DND-41 (cell line): ENCODE measurements around the gene AGO3.

Source experiments
- ATAC-seq: fragments of 200-7000 bp; cut with Tn5 transposase; 3 replicates; pipeline ENCODE4 v1.9.1; 2021; ENCODE audit warnings: low read depth; ENCODE audit not compliant: insufficient read depth
- DNase-seq: peaks from one replicate; pipeline ENCODE4 v3.0.0-alpha.2; 2020
- H2AFZ ChIP-seq: 2 replicates; pipeline ENCODE4 v1.6.0; 2012; ENCODE audit warnings: low read depth, low read length
- H3K27ac ChIP-seq: 2 replicates; pipeline ENCODE4 v1.5.1; 2012; ENCODE audit warnings: low read length, inconsistent platforms
- H3K27me3 ChIP-seq: fragments of 200-600 bp; sonication (generic); 2 replicates; pipeline ENCODE4 v1.6.0; 2012; ENCODE audit warnings: low read length, mild to moderate bottlenecking, inconsistent platforms; ENCODE audit not compliant: insufficient read depth, poor library complexity
- H3K36me3 ChIP-seq: 2 replicates; pipeline ENCODE4 v1.5.1; 2012; ENCODE audit warnings: low read length, inconsistent platforms; ENCODE audit not compliant: insufficient read depth
- H3K4me1 ChIP-seq: 2 replicates; pipeline ENCODE4 v1.5.1; 2012; ENCODE audit warnings: mild to moderate bottlenecking, low read length; ENCODE audit not compliant: insufficient read depth
- H3K4me2 ChIP-seq: 2 replicates; pipeline ENCODE4 v1.6.0; 2012; ENCODE audit warnings: mild to moderate bottlenecking, moderate library complexity, low read length, inconsistent platforms; ENCODE audit not compliant: insufficient read depth
- H3K4me3 ChIP-seq, 2 experiments: fragments of 200-600 bp in 1 of 2; shearing (Covaris generic) in 1 of 2; 2 replicates each; pipeline ENCODE4 v1.5.1; 2012 to 2016; ENCODE audit warnings: inconsistent platforms in 2 of 2, low read length in 2 of 2, mild to moderate bottlenecking in 2 of 2, low read depth in 1 of 2, moderate library complexity in 1 of 2
- H3K79me2 ChIP-seq: 2 replicates; pipeline ENCODE4 v1.6.0; 2012; ENCODE audit warnings: low read length, inconsistent platforms; ENCODE audit not compliant: insufficient read depth
- H3K9ac ChIP-seq: 2 replicates; pipeline ENCODE4 v1.6.0; 2012; ENCODE audit warnings: low read depth, mild to moderate bottlenecking, inconsistent platforms, low read length, moderate library complexity
- H3K9me3 ChIP-seq: 2 replicates; pipeline ENCODE4 v1.5.1; 2012; ENCODE audit warnings: low read length, moderate library complexity, mild to moderate bottlenecking, inconsistent platforms; ENCODE audit not compliant: insufficient read depth, severe bottlenecking
- H4K20me1 ChIP-seq: 2 replicates; pipeline ENCODE4 v1.6.0; 2012; ENCODE audit warnings: low read length; ENCODE audit not compliant: insufficient read depth
- EZH2 ChIP-seq: IDR thresholded peaks from 3 replicates; pipeline ENCODE4 v1.6.1; 2012; ENCODE audit warnings: borderline replicate concordance, low read depth, mild to moderate bottlenecking, moderate library complexity, low read length, inconsistent platforms; ENCODE audit not compliant: severe bottlenecking
- TF ChIP-seq, protein P1 (sequence below): IDR thresholded peaks from 2 replicates; pipeline ENCODE4 v1.5.1; 2012; ENCODE audit warnings: borderline replicate concordance, low read length, moderate library complexity, mild to moderate bottlenecking; ENCODE audit not compliant: poor library complexity, severe bottlenecking; ENCODE audit errors: extremely low read depth

The AGO3 gene

DNA sequence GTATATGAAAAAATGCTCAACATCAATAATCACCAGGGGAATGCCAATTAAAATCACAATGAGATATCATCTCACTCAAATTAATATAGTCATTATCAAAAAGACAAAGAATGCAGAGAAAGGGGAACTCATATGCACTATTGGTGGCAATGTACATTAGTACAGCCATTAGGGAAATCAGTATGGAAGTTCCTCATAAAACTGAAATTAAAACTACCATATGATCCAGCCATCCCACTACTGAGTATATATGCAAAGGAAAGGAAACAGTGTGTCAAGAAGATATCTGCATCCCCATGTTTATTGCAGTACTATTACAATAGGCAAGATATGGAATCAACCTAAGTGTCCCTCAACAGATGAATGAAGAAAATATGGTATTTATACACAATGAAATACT, 120.9 kb downstream of the AGO3 start:
- TF ChIP-seq, protein P1, sequence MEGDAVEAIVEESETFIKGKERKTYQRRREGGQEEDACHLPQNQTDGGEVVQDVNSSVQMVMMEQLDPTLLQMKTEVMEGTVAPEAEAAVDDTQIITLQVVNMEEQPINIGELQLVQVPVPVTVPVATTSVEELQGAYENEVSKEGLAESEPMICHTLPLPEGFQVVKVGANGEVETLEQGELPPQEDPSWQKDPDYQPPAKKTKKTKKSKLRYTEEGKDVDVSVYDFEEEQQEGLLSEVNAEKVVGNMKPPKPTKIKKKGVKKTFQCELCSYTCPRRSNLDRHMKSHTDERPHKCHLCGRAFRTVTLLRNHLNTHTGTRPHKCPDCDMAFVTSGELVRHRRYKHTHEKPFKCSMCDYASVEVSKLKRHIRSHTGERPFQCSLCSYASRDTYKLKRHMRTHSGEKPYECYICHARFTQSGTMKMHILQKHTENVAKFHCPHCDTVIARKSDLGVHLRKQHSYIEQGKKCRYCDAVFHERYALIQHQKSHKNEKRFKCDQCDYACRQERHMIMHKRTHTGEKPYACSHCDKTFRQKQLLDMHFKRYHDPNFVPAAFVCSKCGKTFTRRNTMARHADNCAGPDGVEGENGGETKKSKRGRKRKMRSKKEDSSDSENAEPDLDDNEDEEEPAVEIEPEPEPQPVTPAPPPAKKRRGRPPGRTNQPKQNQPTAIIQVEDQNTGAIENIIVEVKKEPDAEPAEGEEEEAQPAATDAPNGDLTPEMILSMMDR = no peak
- TF ChIP-seq EZH2 = no peak
- H4K20me1 ChIP-seq = no peaks in the 10 kb centered on the region
- H3K36me3 ChIP-seq = peaks cover 12% of the 10 kb centered on the region
- no peaks in the 10 kb centered on the region for H3K9me3 ChIP-seq
- H3K4me2 ChIP-seq = no peak overlapping the region
- no peak overlapping the region for H3K9ac ChIP-seq
- DNase-seq (no peak), ATAC-seq (no peak)
- no peak overlapping the region for H3K27ac ChIP-seq
- no peak overlapping the region for H2AFZ ChIP-seq
- H3K27me3 ChIP-seq = no peaks in the 10 kb centered on the region
- no peaks in the 10 kb centered on the region for H3K4me1 ChIP-seq
- no peak overlapping the region for H3K4me3 ChIP-seq
- no peaks in the 10 kb centered on the region for H3K79me2 ChIP-seq

DNA sequence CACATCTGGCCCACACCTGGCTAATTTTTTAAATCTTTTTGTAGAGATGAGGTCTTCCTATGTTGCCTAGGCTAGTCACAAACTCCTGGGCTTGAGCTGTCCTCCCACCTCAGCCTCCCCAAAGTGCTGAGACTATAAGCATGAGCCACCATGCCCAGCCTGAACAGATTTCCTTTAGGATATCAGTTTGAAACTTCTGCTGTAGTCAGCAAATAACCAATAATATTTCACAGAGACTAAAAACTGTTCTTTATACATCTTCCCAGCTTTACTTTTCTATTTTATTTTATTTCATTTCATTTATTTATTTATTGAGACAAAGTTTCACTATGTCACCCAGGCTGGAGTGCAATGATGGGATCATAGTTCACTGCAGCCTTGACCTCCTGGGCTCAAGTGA, 123.1 kb downstream of the AGO3 start:
- ATAC-seq (no peak), DNase-seq (no peak)
- no peaks in the 10 kb centered on the region for H4K20me1 ChIP-seq
- no peak overlapping the region for H3K4me3 ChIP-seq
- H3K79me2 ChIP-seq = no peaks in the 10 kb centered on the region
- H3K27me3 ChIP-seq = no peaks in the 10 kb centered on the region
- H3K4me2 ChIP-seq = no peak overlapping the region
- no peaks in the 10 kb centered on the region for H3K4me1 ChIP-seq
- no peak overlapping the region for H3K27ac ChIP-seq
- H2AFZ ChIP-seq = no peak overlapping the region
- no peak overlapping the region for H3K9ac ChIP-seq
- no peaks in the 10 kb centered on the region for H3K9me3 ChIP-seq
- H3K36me3 ChIP-seq = peaks cover 12% of the 10 kb centered on the region
- TF ChIP-seq, protein P1 = no peak
- TF ChIP-seq EZH2 = no peak

DNA sequence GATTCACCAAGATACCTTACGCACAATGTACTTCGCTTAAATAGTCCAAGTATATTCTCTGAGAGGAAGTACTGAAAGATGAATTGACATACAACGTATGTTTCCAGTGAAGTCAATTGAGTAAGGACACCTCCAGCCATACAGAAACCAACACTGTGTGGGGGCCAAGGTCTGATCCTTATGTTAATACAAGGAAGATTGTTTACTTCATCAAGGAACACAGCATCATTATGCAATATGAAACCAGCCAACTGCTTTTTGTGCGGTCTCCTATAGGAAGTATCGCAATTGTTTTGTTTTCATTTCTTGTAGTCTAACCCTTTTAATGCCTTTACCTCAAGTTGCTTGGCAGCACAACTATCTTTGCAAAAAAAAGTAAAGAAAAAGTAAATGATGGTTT, 124.8 kb downstream of the AGO3 start:
- H3K4me3 ChIP-seq = no peak overlapping the region
- ATAC-seq = no peak
- no peak overlapping the region for H3K27ac ChIP-seq
- H3K36me3 ChIP-seq = peaks cover 12% of the 10 kb centered on the region
- no peaks in the 10 kb centered on the region for H3K9me3 ChIP-seq
- H3K4me2 ChIP-seq = no peak overlapping the region
- no peaks in the 10 kb centered on the region for H3K4me1 ChIP-seq
- H3K9ac ChIP-seq = no peak overlapping the region
- no peaks in the 10 kb centered on the region for H4K20me1 ChIP-seq
- TF ChIP-seq, protein P1 = no peak
- TF ChIP-seq EZH2 = no peak
- no peak overlapping the region for H2AFZ ChIP-seq
- DNase-seq = no peak
- H3K79me2 ChIP-seq = no peaks in the 10 kb centered on the region
- no peaks in the 10 kb centered on the region for H3K27me3 ChIP-seq

DNA sequence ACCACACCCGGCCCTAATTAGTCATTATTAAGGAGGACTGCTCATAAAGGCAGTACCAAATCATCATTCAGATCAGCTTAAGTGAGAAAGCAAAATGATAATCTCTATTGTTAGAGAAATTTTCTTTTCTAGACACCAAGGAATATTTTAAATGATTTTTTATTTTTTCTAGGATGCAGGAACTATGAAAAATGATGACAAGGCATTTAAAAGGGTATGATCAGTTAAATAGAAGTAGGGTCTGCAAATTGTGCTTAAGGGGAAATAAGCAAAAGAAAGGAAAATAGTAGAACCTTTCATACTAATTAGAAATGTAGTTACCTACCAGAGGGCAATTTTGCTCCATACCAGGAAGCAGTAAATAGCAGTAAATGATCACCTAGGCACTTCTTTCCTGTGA, 131.4 kb downstream of the AGO3 start:
- no peak for ATAC-seq
- no peaks in the 10 kb centered on the region for H3K9me3 ChIP-seq
- H3K9ac ChIP-seq = no peak overlapping the region
- no peak overlapping the region for H3K27ac ChIP-seq
- TF ChIP-seq EZH2 = no peak
- TF ChIP-seq, protein P1 = no peak
- H3K4me1 ChIP-seq = no peaks in the 10 kb centered on the region
- H3K36me3 ChIP-seq = no peaks in the 10 kb centered on the region
- H3K79me2 ChIP-seq = no peaks in the 10 kb centered on the region
- no peak overlapping the region for H3K4me3 ChIP-seq
- no peak overlapping the region for H3K4me2 ChIP-seq
- no peak overlapping the region for H2AFZ ChIP-seq
- no peak for DNase-seq
- H4K20me1 ChIP-seq = no peaks in the 10 kb centered on the region
- no peaks in the 10 kb centered on the region for H3K27me3 ChIP-seq
